ENCODE measurements around the gene HOXB2. TPM values are rescaled to one million over a fixed set of nuclear protein-coding genes. Genes with fewer than 3 reads are reported as not detected.
A peak's percentile ranks its signal among the peaks of the same experiment; 100 is the strongest.

The HOXB2 gene
- total RNA-seq, 3 donors from 2014 or later (not counting 1 experiment from before 2014, with no cell fraction given): 21.6 to 30.5 (median 24.7) TPM

- ATAC-seq (peak in 1 of 3 donors; percentile 9), DNase-seq (no peak)
- WGBS (ENCODE audit: insufficient coverage): 94% methylated on average over 5 of the region's 5 CpGs
- Mint-ChIP-seq H3K4me1 (peaks cover 19 to 21% of the 10 kb centered on the region in 2 donors), H3K27ac (peak overlapping the region; percentile 72 to 80), H3K4me3 (no peak overlapping the region), H3K9me3 (no peaks in the 10 kb centered on the region), H3K36me3 (no peaks in the 10 kb centered on the region), H3K27me3 (ENCODE audit: low read depth in 2 of 2) (peaks cover 0 to 6% of the 10 kb centered on the region in 2 donors)
- intact Hi-C loops (cut with micrococcal nuclease): no loop called here
- Histone ChIP-seq H3K4me1 (ENCODE audit: control insufficient read depth, insufficient read depth, low read length) (peaks cover 4% of the 10 kb centered on the region), H3K9me3 (ENCODE audit: control insufficient read depth, insufficient read depth, low read length) (no peaks in the 10 kb centered on the region), H3K27ac (ENCODE audit: low read length) (peak overlapping the region; percentile 4), H3K4me3 (ENCODE audit: low read length) (no peak overlapping the region), H3K36me3 (ENCODE audit: control insufficient read depth, insufficient read depth, low read length) (no peaks in the 10 kb centered on the region), H3K27me3 (ENCODE audit: control insufficient read depth, insufficient read depth, low read length) (no peaks in the 10 kb centered on the region)
- TF ChIP-seq CTCF (IDR thresholded peaks at IDR 0.05): no peak
Measured at GRCh38 chr17:48506246-48506645, 38.7 kb downstream of the HOXB2 start.

GRCh38 chr17:48505788-48506187 is 39.1 kb downstream of the HOXB2 start:
- H3K27ac Mint-ChIP-seq: peak overlapping the region; percentile 72 to 80
- H3K27me3 Mint-ChIP-seq (ENCODE audit: low read depth in 2 of 2): peaks cover 0 to 6% of the 10 kb centered on the region in 2 donors
- no peaks in the 10 kb centered on the region for H3K36me3 Mint-ChIP-seq
- intact Hi-C loops (cut with micrococcal nuclease): no loop called here
- no peaks in the 10 kb centered on the region for H3K9me3 ChIP-seq (ENCODE audit: control insufficient read depth, insufficient read depth, low read length)
- H3K4me3 ChIP-seq (ENCODE audit: low read length): no peak overlapping the region
- no peak for TF ChIP-seq CTCF (IDR thresholded peaks at IDR 0.05)
- ATAC-seq: peak; percentile 90 to 98 (median 94)
- H3K4me1 Mint-ChIP-seq: peaks cover 16 to 18% of the 10 kb centered on the region in 2 donors
- peaks cover 4% of the 10 kb centered on the region for H3K4me1 ChIP-seq (ENCODE audit: control insufficient read depth, insufficient read depth, low read length)
- H3K36me3 ChIP-seq (ENCODE audit: control insufficient read depth, insufficient read depth, low read length): no peaks in the 10 kb centered on the region
- DNase-seq: peak; percentile 35 to 76
- peak overlapping the region; percentile 69 for H3K27ac ChIP-seq (ENCODE audit: low read length)
- 60% methylated on average over 1 of the region's 1 CpG for WGBS (ENCODE audit: insufficient coverage)
- no peaks in the 10 kb centered on the region for H3K9me3 Mint-ChIP-seq
- H3K27me3 ChIP-seq (ENCODE audit: control insufficient read depth, insufficient read depth, low read length): no peaks in the 10 kb centered on the region
- no peak overlapping the region for H3K4me3 Mint-ChIP-seq

- no peak for TF ChIP-seq CTCF (IDR thresholded peaks at IDR 0.05)
- Histone ChIP-seq H3K9me3 (ENCODE audit: control insufficient read depth, insufficient read depth, low read length) (no peaks in the 10 kb centered on the region), H3K27me3 (ENCODE audit: control insufficient read depth, insufficient read depth, low read length) (no peaks in the 10 kb centered on the region), H3K27ac (ENCODE audit: low read length) (no peak overlapping the region), H3K4me1 (ENCODE audit: control insufficient read depth, insufficient read depth, low read length) (peaks cover 4% of the 10 kb centered on the region), H3K36me3 (ENCODE audit: control insufficient read depth, insufficient read depth, low read length) (no peaks in the 10 kb centered on the region), H3K4me3 (ENCODE audit: low read length) (no peak overlapping the region)
- H3K9me3 Mint-ChIP-seq: no peaks in the 10 kb centered on the region
- peak overlapping the region in 1 of 2 donors; percentile 80 for H3K27ac Mint-ChIP-seq
- H3K4me3 Mint-ChIP-seq: no peak overlapping the region
- no peaks in the 10 kb centered on the region for H3K36me3 Mint-ChIP-seq
- peaks cover 0 to 6% of the 10 kb centered on the region in 2 donors for H3K27me3 Mint-ChIP-seq (ENCODE audit: low read depth in 2 of 2)
- H3K4me1 Mint-ChIP-seq: peaks cover 13 to 14% of the 10 kb centered on the region in 2 donors
- DNase-seq (no peak), ATAC-seq (no peak)
- intact Hi-C loops (cut with micrococcal nuclease): no loop called here
- WGBS (ENCODE audit: insufficient coverage): 93% methylated on average over 2 of the region's 2 CpGs
Measured at GRCh38 chr17:48504953-48505352, 40.0 kb downstream of the HOXB2 start.

- TF ChIP-seq CTCF (IDR thresholded peaks at IDR 0.05): no peak
- Histone ChIP-seq H3K4me3 (ENCODE audit: low read length) (no peak overlapping the region), H3K36me3 (ENCODE audit: control insufficient read depth, insufficient read depth, low read length) (no peaks in the 10 kb centered on the region), H3K27ac (ENCODE audit: low read length) (no peak overlapping the region), H3K9me3 (ENCODE audit: control insufficient read depth, insufficient read depth, low read length) (no peaks in the 10 kb centered on the region), H3K4me1 (ENCODE audit: control insufficient read depth, insufficient read depth, low read length) (peaks cover 4% of the 10 kb centered on the region), H3K27me3 (ENCODE audit: control insufficient read depth, insufficient read depth, low read length) (no peaks in the 10 kb centered on the region)
- Mint-ChIP-seq H3K9me3 (no peaks in the 10 kb centered on the region), H3K36me3 (no peaks in the 10 kb centered on the region), H3K27me3 (ENCODE audit: low read depth in 2 of 2) (peaks cover 0 to 5% of the 10 kb centered on the region in 2 donors), H3K4me3 (no peak overlapping the region), H3K4me1 (peaks cover 13 to 14% of the 10 kb centered on the region in 2 donors), H3K27ac (peak overlapping the region in 1 of 2 donors; percentile 68)
- intact Hi-C loops (cut with micrococcal nuclease): no loop called here
- ATAC-seq (no peak), DNase-seq (no peak)
- WGBS (ENCODE audit: insufficient coverage): 93% methylated on average over 5 of the region's 5 CpGs
Measured at GRCh38 chr17:48503747-48504146, 41.2 kb downstream of the HOXB2 start.
